ENCODE measurements around the gene NFILZ.

GRCh38 chr19:8589177-8589714 is 41.2 kb upstream of the NFILZ start:
- no peak for TF ChIP-seq CTCF (IDR thresholded peaks at IDR 0.05; ENCODE audit: control extremely low read depth in 1 of 3, insufficient read depth in 1 of 3, low read depth in 1 of 3, low read length in 3 of 3)
- no peak for TF ChIP-seq EZH2 (IDR thresholded peaks at IDR 0.05; ENCODE audit: low read depth, low read length, severe bottlenecking)
- no peak for TF ChIP-seq POLR2A (IDR thresholded peaks at IDR 0.05; ENCODE audit: control extremely low read depth in 1 of 2, low read depth in 2 of 2, low read length in 2 of 2)
- TF ChIP-seq RFX5 (IDR thresholded peaks at IDR 0.05; ENCODE audit: borderline replicate concordance, low read depth, low read length) = no peak
- no peak for TF ChIP-seq ATF3 (IDR thresholded peaks at IDR 0.05; ENCODE audit: insufficient read depth, low read depth, low read length)
- TF ChIP-seq GABPA (IDR thresholded peaks at IDR 0.05; ENCODE audit: borderline replicate concordance, insufficient read depth, low read length) = no peak
- TF ChIP-seq KDM1A (IDR thresholded peaks at IDR 0.05; ENCODE audit: borderline replicate concordance, low read length) = no peak
- TF ChIP-seq NRF1 (IDR thresholded peaks at IDR 0.05; ENCODE audit: low read depth, low read length) = no peak

All from H1 (cell line).